ENCODE measurements around the gene CBX8.

GRCh38 chr17:79836972-79837887 is 40.4 kb upstream of the CBX8 start:
- no peak for TF ChIP-seq CTCF (IDR thresholded peaks at IDR 0.05; ENCODE audit: borderline replicate concordance, extremely low read depth, low read length, poor library complexity, severe bottlenecking)
- no peak for TF ChIP-seq EZH2 (IDR thresholded peaks at IDR 0.05; ENCODE audit: borderline replicate concordance, low read depth, low read length, severe bottlenecking)

All from DND-41 (cell line).